GM12878 (cell line): ENCODE data around the gene LIF.
"Not testable (repeated sequence)": the region's sequence is repeated elsewhere in the genome, so short reads cannot be mapped to it uniquely, and the experiment has no call there.

Experiments used
- BCL11A ChIP-seq: IDR thresholded peaks from 2 replicates; pipeline ENCODE4 v1.6.1; 2011; ENCODE audit warnings: low read depth, low read length
- ETV6 ChIP-seq, 2 experiments: fragments of 450-650 bp in 1 of 2; IDR thresholded peaks in 1 of 2; conservative IDR thresholded peaks in 1 of 2; 2 replicates each; pipeline ENCODE4 v1.6.1; 2014; ENCODE audit warnings: antibody characterized with exemption in 1 of 2, borderline replicate concordance in 1 of 2, low read depth in 1 of 2, mild to moderate bottlenecking in 1 of 2, moderate library complexity in 1 of 2
- EZH2 ChIP-seq: IDR thresholded peaks from 2 replicates; pipeline ENCODE4 v1.6.1; 2012; ENCODE audit warnings: low read depth, mild to moderate bottlenecking, control low read depth, inconsistent platforms, low read length, borderline replicate concordance; ENCODE audit not compliant: control insufficient read depth
- NBN ChIP-seq: fragments of 450-650 bp; IDR thresholded peaks from 2 replicates; pipeline ENCODE4 v1.6.1; 2016
- NFYB ChIP-seq: IDR thresholded peaks from 2 replicates; pipeline ENCODE4 v1.6.1; 2011; ENCODE audit warnings: low read depth, mild to moderate bottlenecking, low read length, improper control_type of control experiment, moderate library complexity; ENCODE audit not compliant: insufficient read depth
- NR2C1 ChIP-seq: fragments of 450-650 bp; IDR thresholded peaks from 2 replicates; pipeline ENCODE4 v1.6.1; 2017; ENCODE audit warnings: antibody characterized with exemption, mild to moderate bottlenecking, moderate library complexity
- POLR2A ChIP-seq: IDR thresholded peaks from 2 replicates; pipeline ENCODE4 v1.6.1; 2011; ENCODE audit warnings: low read depth, mild to moderate bottlenecking, low read length
- POLR2AphosphoS5 ChIP-seq: IDR thresholded peaks from 2 replicates; pipeline ENCODE4 v1.6.1; 2011; ENCODE audit warnings: mild to moderate bottlenecking, low read length, inconsistent platforms
- RAD21 ChIP-seq: IDR thresholded peaks from 2 replicates; pipeline ENCODE4 v1.6.1; 2011; ENCODE audit warnings: mild to moderate bottlenecking, low read depth, low read length, moderate library complexity; ENCODE audit not compliant: insufficient read depth
- TAF1 ChIP-seq: IDR thresholded peaks from 2 replicates; pipeline ENCODE4 v1.6.1; 2011; ENCODE audit warnings: mild to moderate bottlenecking, low read depth, low read length, borderline replicate concordance
- TF ChIP-seq, protein P1 (sequence below): IDR thresholded peaks from 2 replicates; pipeline ENCODE4 v1.6.1; 2011; ENCODE audit warnings: low read depth, mild to moderate bottlenecking, low read length, moderate library complexity, borderline replicate concordance; ENCODE audit errors: extremely low read depth
- TF ChIP-seq, protein P2 (sequence below), 3 experiments: IDR thresholded peaks in 2 of 3; conservative IDR thresholded peaks in 1 of 3; 2 replicates each; pipeline ENCODE4 v1.5.1; 2011; ENCODE audit warnings: low read depth in 3 of 3, low read length in 3 of 3, mild to moderate bottlenecking in 3 of 3, control low read depth in 2 of 3, moderate library complexity in 2 of 3, inconsistent platforms in 1 of 3, mixed read lengths in 1 of 3; ENCODE audit not compliant: control insufficient read depth in 2 of 3, insufficient read depth in 1 of 3; ENCODE audit errors: extremely low read depth in 1 of 3
- TF ChIP-seq, protein P3 (sequence below): IDR thresholded peaks from 2 replicates; pipeline ENCODE4 v1.6.1; 2011; ENCODE audit warnings: mild to moderate bottlenecking, low read depth, low read length, moderate library complexity; ENCODE audit not compliant: insufficient replicate concordance
- TF ChIP-seq, protein P4 (sequence below): fragments of 450-650 bp; IDR thresholded peaks from 2 replicates; pipeline ENCODE4 v1.6.1; 2016; ENCODE audit warnings: mild to moderate bottlenecking

DNA sequence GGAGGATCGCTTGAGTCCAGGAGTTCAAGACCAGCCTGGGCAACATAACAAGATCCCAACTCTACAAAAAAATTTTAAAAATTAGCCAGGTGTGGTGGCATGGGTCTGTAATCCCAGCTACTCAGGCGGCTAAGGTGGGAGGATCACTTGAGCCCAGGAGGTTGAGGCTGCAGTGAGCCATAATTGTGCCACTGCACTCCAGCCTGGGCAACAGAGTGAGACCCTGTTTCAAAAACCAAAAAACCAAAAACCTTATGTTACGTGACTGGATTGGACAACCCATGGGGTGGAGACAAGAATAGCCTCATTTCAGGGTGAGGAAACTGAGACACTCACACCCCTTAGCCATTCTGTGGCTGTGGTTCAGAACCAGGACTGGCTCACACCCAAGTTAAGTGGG, 30.3 kb downstream of the LIF start:
- TF ChIP-seq, protein P1, sequence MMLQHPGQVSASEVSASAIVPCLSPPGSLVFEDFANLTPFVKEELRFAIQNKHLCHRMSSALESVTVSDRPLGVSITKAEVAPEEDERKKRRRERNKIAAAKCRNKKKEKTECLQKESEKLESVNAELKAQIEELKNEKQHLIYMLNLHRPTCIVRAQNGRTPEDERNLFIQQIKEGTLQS: not testable (repeated sequence)
- TF ChIP-seq, protein P2, sequence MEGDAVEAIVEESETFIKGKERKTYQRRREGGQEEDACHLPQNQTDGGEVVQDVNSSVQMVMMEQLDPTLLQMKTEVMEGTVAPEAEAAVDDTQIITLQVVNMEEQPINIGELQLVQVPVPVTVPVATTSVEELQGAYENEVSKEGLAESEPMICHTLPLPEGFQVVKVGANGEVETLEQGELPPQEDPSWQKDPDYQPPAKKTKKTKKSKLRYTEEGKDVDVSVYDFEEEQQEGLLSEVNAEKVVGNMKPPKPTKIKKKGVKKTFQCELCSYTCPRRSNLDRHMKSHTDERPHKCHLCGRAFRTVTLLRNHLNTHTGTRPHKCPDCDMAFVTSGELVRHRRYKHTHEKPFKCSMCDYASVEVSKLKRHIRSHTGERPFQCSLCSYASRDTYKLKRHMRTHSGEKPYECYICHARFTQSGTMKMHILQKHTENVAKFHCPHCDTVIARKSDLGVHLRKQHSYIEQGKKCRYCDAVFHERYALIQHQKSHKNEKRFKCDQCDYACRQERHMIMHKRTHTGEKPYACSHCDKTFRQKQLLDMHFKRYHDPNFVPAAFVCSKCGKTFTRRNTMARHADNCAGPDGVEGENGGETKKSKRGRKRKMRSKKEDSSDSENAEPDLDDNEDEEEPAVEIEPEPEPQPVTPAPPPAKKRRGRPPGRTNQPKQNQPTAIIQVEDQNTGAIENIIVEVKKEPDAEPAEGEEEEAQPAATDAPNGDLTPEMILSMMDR (IDR thresholded peaks at IDR 0.05 in 2 of 3, conservative IDR thresholded peaks at IDR 0.05 in 1 of 3; ENCODE audit: control insufficient read depth in 2 of 3, extremely low read depth in 1 of 3, insufficient read depth in 1 of 3, low read depth in 3 of 3, low read length in 3 of 3): not testable (repeated sequence)
- not testable (repeated sequence) for TF ChIP-seq EZH2; BCL11A; TAF1; NBN; RAD21; ETV6 (conservative IDR thresholded peaks at IDR 0.05 in 1 of 2, IDR thresholded peaks at IDR 0.05 in 1 of 2; ENCODE audit: borderline replicate concordance in 1 of 2, low read depth in 1 of 2); POLR2AphosphoS5; NR2C1; POLR2A; NFYB
- TF ChIP-seq, protein P3, sequence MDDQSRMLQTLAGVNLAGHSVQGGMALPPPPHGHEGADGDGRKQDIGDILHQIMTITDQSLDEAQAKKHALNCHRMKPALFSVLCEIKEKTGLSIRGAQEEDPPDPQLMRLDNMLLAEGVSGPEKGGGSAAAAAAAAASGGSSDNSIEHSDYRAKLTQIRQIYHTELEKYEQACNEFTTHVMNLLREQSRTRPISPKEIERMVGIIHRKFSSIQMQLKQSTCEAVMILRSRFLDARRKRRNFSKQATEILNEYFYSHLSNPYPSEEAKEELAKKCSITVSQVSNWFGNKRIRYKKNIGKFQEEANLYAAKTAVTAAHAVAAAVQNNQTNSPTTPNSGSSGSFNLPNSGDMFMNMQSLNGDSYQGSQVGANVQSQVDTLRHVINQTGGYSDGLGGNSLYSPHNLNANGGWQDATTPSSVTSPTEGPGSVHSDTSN: not testable (repeated sequence)
- TF ChIP-seq, protein P4, sequence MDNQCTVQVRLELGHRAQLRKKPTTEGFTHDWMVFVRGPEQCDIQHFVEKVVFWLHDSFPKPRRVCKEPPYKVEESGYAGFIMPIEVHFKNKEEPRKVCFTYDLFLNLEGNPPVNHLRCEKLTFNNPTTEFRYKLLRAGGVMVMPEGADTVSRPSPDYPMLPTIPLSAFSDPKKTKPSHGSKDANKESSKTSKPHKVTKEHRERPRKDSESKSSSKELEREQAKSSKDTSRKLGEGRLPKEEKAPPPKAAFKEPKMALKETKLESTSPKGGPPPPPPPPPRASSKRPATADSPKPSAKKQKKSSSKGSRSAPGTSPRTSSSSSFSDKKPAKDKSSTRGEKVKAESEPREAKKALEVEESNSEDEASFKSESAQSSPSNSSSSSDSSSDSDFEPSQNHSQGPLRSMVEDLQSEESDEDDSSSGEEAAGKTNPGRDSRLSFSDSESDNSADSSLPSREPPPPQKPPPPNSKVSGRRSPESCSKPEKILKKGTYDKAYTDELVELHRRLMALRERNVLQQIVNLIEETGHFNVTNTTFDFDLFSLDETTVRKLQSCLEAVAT: not testable (repeated sequence)
